ENCODE measurements around the gene SOS2. TPM values are rescaled to one million over a fixed set of nuclear protein-coding genes. Genes with fewer than 3 reads are reported as not detected.

The SOS2 gene
- total and polyA plus RNA-seq, 11 donors = 8.8 to 47.3 (median 31.3) TPM

GRCh38 chr14:50109342-50109741, 122.0 kb downstream of the SOS2 start:
- Histone ChIP-seq H3K4me1 (peaks cover 0 to 6% (median 2%) of the 10 kb centered on the region in 12 donors), H3K27me3 (no peaks in the 10 kb centered on the region), H3K9me3 (no peaks in the 10 kb centered on the region), H3K27ac (no peak overlapping the region), H3K36me3 (peaks cover 0 to 78% (median 64%) of the 10 kb centered on the region in 9 donors), H3K4me3 (no peak overlapping the region)
- 73 to 76% (median 75%) methylated on average over 6 of the region's 6 CpGs for WGBS, 4 donors
- no peak for ATAC-seq
- intact Hi-C loops (cut with DNase I) = loop anchor here in 8 of 10 donors (5.0 to 10.0 kb wide), 6 partner anchors 105 to 247 kb away; partner anchors contain the start of gene ARF6 (in 3 of the 8)
- no peak for TF ChIP-seq CTCF (IDR thresholded peaks at IDR 0.05)
- no peak for TF ChIP-seq POLR2A (IDR thresholded peaks at IDR 0.05)
- DNase-seq = no peak

- ATAC-seq (no peak), DNase-seq (no peak)
- no peak overlapping the region for H3K27ac ChIP-seq
- peaks cover 0 to 7% (median 2%) of the 10 kb centered on the region in 12 donors for H3K4me1 ChIP-seq
- no peak overlapping the region for H3K4me3 ChIP-seq
- no peaks in the 10 kb centered on the region for H3K27me3 ChIP-seq
- intact Hi-C loops (cut with DNase I) = loop anchor here in 8 of 10 donors (5.0 to 10.0 kb wide), 6 partner anchors 103 to 246 kb away; partner anchors contain the start of gene ARF6 (in 3 of the 8)
- peaks cover 0 to 63% (median 55%) of the 10 kb centered on the region in 9 donors for H3K36me3 ChIP-seq
- H3K9me3 ChIP-seq = no peaks in the 10 kb centered on the region
- WGBS, 4 donors = 86 to 93% (median 90%) methylated on average over 2 of the region's 2 CpGs
- TF ChIP-seq POLR2A (IDR thresholded peaks at IDR 0.05) = no peak
- no peak for TF ChIP-seq CTCF (IDR thresholded peaks at IDR 0.05)
These were observed 123.5 kb downstream of the SOS2 start for GRCh38 chr14:50107850-50108249.

- H3K36me3 ChIP-seq = peaks cover 0 to 47% (median 39%) of the 10 kb centered on the region in 9 donors
- intact Hi-C loops (cut with DNase I) = loop anchor here in 8 of 10 donors (5.0 to 10.0 kb wide), 6 partner anchors 101 to 244 kb away; partner anchors contain the start of gene ARF6 (in 3 of the 8)
- 65 to 77% (median 72%) methylated on average over 4 of the region's 4 CpGs for WGBS, 4 donors
- H3K27me3 ChIP-seq = no peaks in the 10 kb centered on the region
- TF ChIP-seq POLR2A (IDR thresholded peaks at IDR 0.05) (no peak), CTCF (IDR thresholded peaks at IDR 0.05) (no peak)
- no peak overlapping the region for H3K27ac ChIP-seq
- no peak overlapping the region for H3K4me3 ChIP-seq
- H3K9me3 ChIP-seq = no peaks in the 10 kb centered on the region
- ATAC-seq = peak in 1 of 4 donors; percentile 18
- DNase-seq = no peak
- H3K4me1 ChIP-seq = peaks cover 0 to 7% (median 2%) of the 10 kb centered on the region in 12 donors
These were observed 125.2 kb downstream of the SOS2 start for GRCh38 chr14:50106178-50106577.

- H3K9me3 ChIP-seq = no peaks in the 10 kb centered on the region
- intact Hi-C loops (cut with DNase I) = loop anchor here in 8 of 10 donors (5.0 to 10.0 kb wide), 4 partner anchors 99 to 221 kb away; partner anchors contain the start of gene ARF6 (in 2 of the 8)
- TF ChIP-seq POLR2A (IDR thresholded peaks at IDR 0.05) = no peak
- no peak for TF ChIP-seq CTCF (IDR thresholded peaks at IDR 0.05)
- peaks cover 0 to 25% (median 16%) of the 10 kb centered on the region in 9 donors for H3K36me3 ChIP-seq
- DNase-seq (no peak), ATAC-seq (no peak)
- peaks cover 0 to 7% (median 2%) of the 10 kb centered on the region in 12 donors for H3K4me1 ChIP-seq
- no peak overlapping the region for H3K27ac ChIP-seq
- H3K4me3 ChIP-seq = no peak overlapping the region
- WGBS, 4 donors = 86 to 93% (median 92%) methylated on average over 6 of the region's 6 CpGs
- H3K27me3 ChIP-seq = no peaks in the 10 kb centered on the region
These were observed 127.8 kb downstream of the SOS2 start for GRCh38 chr14:50103558-50103957.

Measured in heart left ventricle (tissue), 16 donors.